Hematopoietic multipotent progenitor cell treated with erythropoietin and hydrocortisone succinate and interleukin-3 and kit ligand, for 15 days (in vitro differentiated cells): ENCODE data around the gene SARS2.
"Not testable (repeated sequence)": the region's sequence is repeated elsewhere in the genome, so short reads cannot be mapped to it uniquely, and the experiment has no call there.

Experiments
- DNase-seq: peaks from one replicate; pipeline ENCODE4 v3.0.0-alpha.2; 2015; ENCODE audit warnings: low spot score

Gene SARS2

DNA sequence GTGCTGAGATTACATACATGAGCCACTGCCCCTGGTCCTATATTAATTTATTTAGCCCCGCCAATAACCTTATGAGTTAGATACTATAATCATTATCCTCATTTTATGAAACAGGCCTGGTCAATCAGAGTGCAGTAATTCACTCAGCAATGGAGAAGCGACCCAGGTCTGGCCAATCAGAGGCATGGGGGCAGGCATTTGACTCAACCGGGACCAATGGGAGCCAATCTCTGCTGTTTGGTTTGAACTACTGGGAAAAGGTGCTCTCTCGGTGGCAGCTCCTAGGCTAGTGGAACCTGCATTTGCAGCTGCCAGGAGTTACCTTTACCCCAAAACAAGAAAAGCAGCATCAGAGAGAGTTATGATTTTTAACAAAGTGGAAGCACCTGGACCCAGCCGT, 37.7 kb downstream of the SARS2 start:
- no peak for DNase-seq

DNA sequence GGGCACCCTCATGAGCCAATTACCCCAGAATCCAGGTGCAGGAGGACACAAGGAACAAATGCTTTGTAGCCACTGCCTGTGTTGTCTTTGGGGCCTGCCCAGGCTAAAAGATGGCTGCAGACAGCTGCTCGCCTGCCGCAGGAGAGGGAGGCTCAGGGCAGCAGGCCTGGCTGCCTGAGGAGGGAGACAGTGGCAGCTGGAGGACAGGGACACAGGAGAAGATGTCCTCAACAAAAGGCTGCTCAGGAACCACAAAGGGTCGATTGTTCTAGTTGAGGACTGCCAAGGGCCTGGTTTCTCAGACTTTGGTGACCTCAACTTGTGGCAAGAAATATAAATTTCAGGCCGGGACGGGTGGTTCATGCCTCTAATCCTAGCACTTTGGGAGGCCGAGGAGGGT, 38.8 kb downstream of the SARS2 start:
- no peak for DNase-seq

DNA sequence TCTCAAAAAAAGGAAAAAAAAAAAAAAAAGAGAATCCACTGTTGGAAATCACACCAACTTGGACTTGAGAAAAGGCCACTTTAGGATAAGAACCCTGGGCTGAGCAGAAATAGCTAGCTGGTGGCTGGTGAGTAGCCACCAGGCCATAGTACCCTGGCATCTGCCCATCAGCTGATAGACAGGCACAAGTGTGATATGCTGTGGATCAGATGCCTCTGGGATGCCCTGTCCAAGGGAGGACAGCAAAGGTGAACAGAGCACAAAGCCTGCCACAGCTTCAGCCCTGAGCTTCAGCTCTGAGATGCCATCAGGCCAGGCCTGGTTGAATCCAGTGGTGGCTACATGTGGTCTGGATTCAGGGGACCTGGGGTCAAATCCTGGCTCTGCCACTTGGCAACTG, 39.9 kb downstream of the SARS2 start:
- DNase-seq, result no peak

DNA sequence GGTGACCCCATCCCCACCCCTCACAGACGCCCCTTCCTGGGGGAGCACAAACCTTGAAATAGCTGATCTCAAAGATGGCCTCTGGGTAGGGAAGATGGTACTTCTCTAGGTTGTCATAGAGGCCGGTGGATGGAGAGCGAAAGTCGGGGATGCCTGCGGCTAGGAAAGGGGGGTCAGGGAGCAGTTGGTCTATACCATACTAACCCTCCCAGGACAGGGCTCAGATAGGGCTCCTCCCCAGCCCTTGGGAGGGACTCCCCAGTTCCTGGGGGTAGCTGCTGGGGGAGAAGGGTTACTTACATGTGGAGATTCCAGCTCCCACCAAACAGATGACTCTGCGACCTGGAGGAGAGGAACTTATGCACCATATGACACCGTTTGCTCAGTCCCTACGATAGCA, 40.8 kb downstream of the SARS2 start:
- no peak for DNase-seq

DNA sequence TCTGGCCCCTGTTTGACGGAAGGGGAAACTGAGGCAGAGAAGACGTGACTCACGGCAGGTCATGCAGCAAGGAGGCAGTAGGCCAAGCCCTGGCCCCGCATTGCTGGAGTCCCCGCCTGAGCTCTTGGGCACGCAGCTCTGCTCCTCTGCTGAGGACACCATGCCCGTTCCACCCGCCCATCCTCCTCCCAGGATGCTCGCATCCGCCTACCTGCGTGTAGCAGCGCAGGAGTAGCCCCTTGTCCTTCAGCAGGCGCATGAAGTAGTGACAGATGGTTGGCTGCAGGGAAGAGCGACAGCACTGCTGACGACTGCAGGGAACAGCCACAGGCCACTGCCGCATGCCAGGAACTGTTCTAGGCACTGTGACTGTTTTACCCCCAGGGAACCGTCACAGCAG, 41.7 kb downstream of the SARS2 start:
- DNase-seq, result no peak

DNA sequence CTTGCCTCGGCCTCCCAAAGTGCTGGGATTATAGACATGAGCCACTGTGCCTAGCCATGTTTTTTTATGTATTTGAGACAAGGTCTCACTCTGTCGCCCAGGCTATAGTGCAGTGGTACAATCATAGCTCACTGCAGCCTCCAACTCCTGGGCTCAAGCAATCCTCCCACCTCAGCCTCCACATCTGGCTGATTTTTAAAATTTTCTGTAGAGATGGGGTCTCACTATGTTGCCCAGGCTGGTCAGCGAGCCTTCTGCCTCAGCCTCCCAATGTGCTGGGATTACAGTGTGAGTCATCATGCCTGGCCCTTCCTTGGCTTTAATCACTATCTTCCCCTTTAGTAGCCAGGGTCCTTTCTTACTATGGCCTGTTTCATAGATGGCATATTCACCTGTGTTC, 45.9 kb downstream of the SARS2 start:
- not testable (repeated sequence) for DNase-seq

DNA sequence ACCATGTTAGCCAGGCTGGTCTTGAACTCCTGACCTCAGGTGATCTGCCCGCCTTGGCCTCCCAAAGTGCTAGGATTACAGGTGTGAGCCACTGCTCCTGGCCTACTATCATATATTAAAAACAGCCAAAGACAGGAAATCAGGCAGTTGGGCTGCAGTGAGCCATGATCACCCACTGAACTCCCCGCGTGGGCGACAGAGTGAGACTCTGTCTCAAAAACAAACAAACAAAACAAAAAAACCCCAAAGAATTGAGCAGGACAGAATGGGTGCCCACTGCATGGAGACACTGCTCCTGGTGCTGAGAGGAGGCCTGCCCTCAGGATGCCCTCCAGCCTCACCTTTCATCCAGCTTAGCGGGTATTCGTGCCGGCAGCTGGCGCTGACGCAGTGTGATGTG, 47.3 kb downstream of the SARS2 start:
- DNase-seq, result no peak

DNA sequence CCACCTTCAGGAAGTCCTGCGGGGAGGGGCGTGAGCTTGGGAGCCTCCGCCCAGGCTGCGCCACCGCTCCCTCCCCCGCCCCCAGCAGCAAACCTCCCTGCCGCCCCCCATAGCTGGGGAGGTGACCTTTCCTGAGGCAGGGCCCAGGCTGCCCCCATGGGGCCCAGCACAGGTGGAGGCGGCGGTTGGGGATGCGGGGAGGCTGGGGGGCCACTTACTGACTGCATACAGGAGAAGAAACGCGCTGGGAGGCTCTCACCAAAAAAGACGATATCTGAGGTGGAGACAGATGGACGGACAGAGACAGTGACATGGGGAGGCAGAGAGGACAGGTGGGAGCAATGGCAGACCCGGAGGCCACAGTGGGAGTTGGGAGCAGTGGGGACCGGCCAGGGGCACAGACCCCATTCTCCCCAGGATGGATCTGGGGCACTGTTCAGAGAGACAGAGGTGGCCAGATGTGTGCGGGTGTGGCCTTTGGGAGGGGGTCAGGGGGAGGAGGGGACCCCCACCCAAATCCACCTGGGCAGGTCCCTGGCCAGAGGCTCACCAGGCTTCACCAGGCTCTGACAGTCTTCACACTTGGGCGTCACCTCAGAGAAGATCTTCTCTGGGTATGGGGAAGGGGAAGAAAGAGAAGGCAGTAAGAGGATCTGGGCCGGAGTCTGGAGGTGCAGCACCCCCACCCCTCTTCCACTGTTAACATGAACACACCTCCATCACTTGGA, 49.5 kb downstream of the SARS2 start:
- no peak for DNase-seq

DNA sequence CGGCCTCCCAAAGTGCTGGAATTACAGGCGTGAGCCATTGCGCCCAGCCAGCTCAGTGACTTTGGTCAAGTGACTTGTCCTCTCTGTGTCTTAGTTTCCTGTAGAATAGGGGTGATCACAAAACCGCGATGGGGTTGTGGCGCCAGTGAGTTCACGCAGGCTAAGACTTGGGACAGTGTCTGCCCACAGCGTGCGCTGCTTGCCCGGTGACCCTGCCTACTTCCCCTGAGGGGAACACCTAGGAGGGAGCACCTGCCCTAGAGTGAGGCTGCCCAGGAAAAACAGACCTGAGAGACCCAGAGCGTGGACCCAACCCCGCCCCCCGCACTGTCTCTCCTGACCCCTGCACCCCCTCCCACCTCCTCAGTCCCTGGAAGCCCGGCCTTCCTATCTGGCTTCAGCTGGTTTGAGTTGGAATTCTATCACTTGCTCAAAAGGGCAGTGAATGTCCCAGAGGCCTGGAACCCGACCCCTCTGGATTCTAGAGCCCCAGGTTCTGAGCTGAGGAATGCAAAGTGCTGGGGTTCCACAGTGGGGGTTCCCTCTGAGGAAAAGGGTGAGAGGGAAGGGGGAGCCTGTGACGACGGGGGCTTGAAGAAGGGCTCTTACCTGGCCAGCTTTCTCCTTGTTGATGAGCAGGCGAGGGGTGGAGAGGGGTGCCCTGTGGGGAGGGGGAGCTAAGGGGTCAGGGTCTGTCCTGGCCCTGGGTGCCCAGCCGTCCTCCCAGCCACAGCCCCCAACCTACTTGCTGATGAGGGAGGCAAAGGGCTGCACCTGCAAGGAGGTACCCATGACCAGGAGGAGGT, 50.3 kb downstream of the SARS2 start:
- DNase-seq, result no peak

DNA sequence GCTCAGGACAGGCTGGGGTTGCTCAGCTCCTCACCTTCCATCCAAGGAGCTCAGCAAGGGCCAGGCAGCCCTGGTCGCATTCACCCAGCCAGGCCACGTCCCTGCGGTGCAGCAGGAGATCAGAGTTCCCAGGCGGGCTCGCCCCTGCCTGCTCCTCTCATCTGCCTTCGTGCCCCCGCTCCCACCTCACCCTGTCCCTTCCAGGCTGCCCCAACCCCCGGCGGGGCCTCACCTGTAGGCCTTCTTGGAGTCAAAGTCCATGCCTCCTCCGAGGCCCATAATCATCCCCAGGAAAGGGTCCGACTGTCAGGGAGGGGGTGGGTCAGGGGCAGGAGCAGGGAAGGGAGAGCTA, 51.2 kb downstream of the SARS2 start:
- no peak for DNase-seq

DNA sequence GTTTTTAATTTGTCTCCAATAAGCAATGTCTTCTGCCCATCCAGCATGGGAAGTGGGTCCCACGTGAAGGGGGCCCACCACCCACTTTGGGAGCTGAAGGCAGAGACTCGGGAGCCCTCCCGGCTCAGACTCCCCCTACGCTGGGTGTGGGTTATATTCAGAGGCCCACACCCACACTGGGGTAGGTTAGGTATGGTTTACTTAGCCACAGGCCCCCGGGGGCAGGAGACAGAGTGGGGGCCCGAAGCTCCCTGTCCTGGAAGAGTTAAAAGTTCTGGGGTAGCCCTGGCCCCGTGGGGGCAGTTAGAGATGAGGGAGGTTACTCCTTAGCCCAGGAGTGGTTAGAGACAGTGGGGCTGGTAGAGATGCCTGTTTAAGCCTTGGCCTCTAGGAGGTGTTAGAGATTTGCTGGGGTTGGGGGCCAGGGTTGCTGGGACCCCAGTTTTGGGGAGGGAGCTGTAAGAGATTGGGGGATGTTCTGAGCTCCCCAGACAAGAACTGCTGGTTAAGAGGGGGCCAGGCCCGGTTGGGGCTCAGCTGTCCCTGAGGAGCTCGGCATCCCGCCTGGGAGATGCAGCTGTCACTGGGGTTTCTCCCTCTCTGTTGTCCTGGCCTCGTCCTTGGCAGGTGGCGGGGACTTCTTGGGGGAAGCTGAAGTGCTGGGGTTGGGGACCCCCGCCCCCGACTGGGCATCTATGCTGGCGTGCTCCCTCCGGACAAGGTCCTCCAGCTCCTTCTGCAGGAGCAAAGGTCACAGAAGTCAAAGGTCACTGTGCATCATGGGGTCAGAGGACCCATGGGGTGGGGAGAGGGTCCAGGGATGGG, 51.8 kb downstream of the SARS2 start:
- DNase-seq, result no peak

DNA sequence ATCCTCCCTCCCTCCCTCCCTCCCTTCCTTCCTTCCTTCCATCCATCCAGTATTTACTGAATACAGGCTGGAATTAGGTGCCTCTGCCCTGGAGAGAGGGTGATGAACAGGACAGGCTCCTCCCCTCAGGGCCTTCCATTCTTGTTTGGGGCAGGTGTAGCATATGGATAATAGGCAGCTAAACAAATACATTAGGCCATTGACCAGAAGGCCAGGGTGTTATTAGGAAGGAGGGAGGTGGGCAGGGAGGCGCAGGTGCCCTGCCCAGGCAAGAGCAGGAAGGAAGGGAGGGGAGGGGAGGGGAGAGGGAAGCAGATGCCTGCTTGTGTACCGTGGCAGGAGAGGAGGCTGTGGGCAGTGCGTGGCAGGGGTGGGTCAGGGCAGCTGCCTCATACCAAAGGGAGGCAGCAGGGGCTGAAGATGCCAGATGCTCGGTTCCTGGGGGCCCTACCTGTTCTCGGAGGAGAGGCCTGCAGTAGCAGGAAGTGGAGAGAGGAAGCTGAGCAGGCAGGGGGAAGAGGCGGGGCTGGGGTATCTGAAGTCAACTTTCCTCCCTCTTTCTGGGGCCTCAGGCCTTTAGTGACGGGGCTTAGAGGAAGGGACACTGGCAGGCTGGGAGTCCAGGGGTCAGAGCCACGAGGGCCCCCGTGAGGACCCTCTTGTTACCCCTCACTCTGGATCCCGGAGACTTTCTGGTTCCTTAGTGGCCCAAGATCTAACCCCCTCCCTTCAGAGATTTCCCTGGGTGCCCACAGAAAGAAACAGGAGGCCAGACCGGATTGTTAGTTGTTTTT, 52.6 kb downstream of the SARS2 start, which contains the start of gene RINL:
Gene RINL (minus strand): TSS at position 495 of the 794 bp plus-strand sequence. CDS start 1,533 bp downstream, outside the sequence.
- DNase-seq, result no peak

DNA sequence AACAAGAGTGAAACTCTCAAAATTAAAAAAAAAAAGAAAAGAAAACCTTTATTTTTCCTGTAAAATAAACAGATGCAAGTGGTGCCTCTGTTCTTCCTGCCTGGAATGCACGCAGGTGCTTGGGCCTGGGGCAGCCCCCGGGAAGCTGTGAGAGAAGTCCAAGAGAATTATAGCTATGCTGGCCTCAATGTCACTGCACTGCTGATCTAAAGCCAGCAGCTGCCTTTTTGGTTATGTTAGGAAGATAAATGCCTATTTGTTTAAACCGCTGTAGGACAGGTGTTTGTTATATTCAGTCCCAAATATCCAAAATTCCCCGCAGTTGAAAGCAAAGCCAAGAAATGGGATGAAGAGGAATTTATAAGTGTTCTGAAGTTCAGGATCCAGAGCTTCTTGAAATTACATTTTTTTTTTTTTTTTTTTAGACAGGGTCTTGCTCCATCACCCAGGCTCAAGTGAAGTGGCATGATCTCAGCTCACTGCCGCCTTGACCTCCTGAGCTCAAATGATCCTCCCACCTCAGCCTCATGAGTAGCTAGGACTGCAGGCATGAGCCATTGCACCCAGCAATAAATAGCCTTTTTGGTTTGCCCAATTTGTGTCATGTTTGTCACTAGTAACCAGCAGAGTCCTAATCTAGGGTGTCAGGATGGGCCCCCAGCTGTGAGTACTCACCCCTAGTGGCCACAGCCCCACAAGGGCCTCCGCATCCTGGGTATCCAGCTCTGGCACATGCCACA, 54.7 kb downstream of the SARS2 start:
- DNase-seq, result no peak

DNA sequence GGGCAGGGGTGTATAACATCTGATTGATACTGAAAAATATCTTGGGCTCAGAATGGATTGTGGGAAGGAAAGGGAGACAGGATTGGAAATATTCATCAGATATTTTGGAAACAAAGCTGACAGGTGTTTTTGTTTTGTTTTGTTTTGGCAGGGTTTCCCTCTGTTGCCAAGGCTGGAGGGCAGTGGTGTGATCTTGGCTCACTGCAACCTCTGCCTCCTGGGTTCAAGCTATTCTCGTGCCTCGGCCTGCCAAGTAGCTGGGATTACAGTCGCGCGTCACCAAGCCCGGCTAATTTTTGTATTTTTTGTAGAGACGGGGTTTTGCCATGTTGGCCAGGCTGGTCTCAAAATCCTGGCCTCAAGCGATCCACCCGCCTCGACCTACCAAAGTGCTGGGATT, 57.2 kb downstream of the SARS2 start:
- not testable (repeated sequence) for DNase-seq

DNA sequence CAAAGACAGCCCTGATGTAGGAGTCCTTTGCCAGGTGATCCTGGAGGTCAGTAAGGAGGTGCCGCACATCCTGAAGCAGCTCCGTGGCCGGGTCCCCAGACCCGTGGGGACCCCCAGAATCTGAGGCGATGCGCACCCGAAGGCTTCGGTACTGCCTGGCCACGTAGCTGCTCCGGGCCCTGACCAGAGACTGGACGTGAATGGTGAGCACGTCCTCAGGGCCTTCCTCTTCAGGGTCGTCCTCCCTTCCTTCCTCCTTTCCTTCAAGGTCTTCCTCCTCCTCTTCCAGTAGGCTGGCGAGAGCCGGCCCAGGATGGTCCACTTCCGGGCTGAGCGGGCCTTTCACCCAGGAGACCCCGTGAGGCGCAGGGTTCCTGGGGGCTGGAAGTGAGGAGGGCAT, 60.0 kb downstream of the SARS2 start:
- DNase-seq, result no peak

DNA sequence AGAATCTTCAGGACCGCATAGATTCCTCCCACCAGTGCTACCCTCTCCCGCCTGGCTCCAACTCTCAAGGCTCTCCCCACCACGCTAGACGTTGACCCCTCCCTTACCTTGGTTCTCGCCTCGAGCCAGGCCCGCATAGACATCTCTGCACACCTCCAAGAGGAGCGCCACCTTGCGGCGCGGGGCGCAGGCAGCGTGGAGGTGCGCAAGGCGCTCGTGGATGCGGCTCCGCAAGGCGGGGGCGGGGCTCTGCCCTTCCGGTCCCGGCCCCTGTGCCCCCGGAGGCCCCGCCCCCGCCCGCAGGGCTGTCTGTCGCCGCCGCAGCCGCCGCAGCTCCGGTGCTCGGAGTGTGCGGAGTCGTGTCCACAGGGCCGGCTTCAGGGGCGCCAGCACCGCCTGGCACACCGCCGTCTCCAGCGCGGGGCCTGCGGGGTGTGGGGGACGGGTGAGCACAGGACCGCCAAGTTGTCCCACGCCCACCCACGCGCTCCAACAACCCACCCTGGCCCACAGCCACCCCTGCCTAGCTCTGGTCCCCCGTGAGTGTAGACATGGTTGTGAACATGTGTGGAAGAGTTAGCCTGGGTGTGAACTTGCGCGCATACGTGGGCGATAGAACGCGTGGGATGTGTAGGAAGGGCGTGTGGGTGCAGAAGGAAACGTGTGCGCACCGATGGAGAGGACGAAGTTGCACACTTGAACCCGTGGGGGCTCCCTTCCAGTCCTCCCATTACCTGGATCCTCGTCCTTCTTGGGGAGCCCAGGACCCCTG, 60.5 kb downstream of the SARS2 start:
- DNase-seq, result peak; percentile 88

DNA sequence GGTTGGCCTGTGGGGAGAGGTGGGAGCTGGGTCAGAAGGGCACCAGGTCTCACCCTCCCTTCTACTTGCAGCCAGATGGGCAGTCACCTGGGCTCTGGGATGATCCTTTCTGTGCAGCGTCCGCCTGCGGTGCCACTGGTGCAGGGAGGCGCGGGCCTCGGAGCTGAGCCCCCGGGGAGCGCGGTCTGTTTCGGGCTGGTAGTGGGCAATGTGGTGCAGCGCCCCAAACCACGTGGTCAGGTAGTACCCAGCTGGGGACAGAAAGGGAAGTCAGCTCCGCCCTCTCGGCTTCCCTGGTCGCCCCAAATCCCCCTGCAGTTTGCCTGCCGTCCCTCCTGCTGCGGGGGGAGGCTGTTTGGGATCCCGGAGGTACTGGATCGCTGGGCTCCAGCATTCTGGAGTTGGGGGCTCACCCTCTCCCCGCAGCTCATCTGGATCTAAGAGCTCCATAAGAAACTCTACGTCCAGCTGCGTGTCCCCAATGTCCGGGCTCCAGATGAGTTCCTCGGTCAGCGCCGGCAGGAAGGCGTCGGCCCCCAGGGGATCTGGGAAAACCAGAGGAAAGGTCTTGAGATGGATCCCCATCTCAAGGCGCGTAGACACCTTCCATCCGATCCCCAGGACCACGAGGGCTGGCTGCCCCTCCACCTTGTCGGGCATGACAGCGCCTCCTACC, 61.3 kb downstream of the SARS2 start:
- DNase-seq, result no peak

DNA sequence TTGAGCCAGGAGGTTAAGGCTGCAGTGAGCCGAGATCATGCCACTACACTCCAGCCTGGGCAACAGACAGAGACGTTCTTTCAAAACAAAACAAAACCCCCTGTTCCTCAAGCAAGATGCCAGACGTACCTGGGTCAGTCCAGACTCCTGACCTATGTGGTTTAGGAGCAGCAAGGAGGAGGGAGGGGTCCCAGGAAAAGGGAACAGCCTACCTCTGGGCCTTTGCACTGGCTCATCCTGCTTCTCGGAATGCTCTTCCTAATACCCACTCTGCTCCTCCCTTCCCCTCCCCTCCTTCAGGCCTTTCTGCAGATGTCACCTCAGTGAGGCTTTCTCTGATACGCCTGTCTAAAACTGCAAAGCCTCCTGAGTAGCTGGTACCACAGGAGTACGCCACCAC, 62.0 kb downstream of the SARS2 start:
- no peak for DNase-seq

DNA sequence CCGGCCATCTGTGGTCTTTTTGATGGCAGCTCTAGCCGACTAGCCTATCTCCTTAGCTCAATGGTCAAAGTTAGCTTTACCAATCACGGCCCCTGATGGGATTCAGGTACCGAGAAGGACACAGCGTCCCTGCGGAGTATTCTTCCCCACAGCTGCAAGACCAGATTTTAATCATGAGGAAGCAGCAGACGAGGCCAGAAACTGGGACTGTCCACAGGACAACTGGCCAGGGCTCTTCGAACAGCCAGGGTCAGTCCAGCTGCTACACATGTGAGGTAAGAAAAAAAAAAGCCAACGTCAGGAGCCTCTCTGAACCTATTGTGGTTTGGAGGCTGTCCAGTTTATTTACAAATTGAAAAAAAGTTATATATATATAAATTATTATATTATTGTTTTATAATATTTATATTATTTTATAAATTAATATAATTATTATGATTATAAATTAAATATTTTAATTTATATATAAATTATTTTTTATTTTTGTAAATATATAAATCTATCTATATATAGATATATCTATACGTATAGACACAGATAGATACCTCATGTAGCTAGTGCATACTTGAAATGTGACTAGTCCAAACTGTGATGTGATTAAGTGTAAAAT, 63.3 kb downstream of the SARS2 start:
- no peak for DNase-seq
